ENCODE measurements around the gene KCNQ1.

Gene KCNQ1

DNA sequence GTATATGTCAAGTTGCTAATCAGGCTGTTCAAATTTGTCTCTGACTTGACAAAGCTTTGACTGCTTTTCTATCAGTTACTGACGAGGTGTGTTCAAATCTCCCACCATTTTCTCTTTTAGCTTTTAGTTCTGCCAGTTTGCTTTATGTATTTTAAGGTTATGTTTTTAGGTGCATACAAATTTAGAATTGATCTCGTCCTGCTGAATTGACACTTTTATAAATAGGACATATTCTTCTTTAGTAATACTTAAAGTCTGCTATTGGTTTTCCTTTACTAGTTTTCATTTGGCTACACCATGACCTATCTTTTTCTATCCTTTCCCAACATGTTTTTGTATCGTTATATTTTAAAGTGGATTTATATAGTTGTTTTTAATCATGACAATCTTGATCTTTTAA, 320.7 kb downstream of the KCNQ1 start:
- Mint-ChIP-seq H3K27me3 (no peaks in the 10 kb centered on the region), H3K36me3 (no peaks in the 10 kb centered on the region), H3K4me1 (no peaks in the 10 kb centered on the region), H3K27ac (no peak overlapping the region), H3K9me3 (peaks cover 4% of the 10 kb centered on the region), H3K4me3 (no peak overlapping the region)
- no peak for DNase-seq
- CTCF ChIA-PET, result no interaction called here

DNA sequence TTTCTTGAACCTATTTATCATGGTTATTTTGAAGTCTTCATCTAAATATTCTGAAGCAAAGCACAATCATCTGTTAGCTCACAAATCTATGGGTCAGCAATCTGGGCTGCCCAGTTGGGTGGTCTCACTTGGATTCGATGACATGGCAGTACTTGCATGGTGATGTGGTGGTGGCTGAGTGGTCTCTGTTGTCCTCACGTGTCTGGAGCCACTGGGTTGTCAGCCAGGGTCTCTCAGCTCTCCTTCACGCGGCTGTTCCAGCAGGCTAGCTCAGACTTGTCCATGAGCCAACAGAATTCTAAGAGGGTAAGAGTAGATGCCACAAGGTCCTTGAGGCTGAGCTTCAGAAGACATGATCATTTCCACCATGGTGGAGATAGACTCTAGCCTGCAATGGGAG, 321.4 kb downstream of the KCNQ1 start:
- no peak overlapping the region for H3K27ac Mint-ChIP-seq
- no peak overlapping the region for H3K4me3 Mint-ChIP-seq

DNA sequence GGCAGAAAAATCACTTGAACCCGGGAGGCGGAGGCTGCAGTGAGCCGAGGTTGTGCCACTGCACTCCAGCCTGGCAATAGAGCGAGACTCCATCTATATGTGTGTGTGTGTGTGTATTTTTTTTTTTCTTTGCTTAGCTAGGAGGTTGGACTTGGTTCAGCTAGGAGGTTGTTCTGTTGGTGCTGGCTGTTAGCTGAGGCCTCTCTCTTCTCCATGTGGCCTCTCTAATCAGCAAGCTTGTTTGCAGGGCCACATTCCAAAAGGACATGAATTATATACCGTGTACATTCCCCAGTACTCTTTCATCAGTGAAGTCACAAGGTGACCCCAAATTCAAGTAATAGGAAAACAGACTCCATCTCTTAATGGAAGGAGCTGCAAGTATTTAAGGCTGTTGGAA, 322.3 kb downstream of the KCNQ1 start:
- CTCF ChIA-PET, result no interaction called here
- no peaks in the 10 kb centered on the region for H3K4me1 Mint-ChIP-seq
- no peaks in the 10 kb centered on the region for H3K27me3 Mint-ChIP-seq
- no peak overlapping the region for H3K4me3 Mint-ChIP-seq
- H3K36me3 Mint-ChIP-seq, result peaks cover 1% of the 10 kb centered on the region
- DNase-seq, result no peak
- H3K9me3 Mint-ChIP-seq, result peaks cover 4% of the 10 kb centered on the region
- H3K27ac Mint-ChIP-seq, result no peak overlapping the region

More for the DNA sequence above, 321.4 kb downstream of the KCNQ1 start:
- H3K9me3 Mint-ChIP-seq, result peaks cover 4% of the 10 kb centered on the region
- H3K27me3 Mint-ChIP-seq, result no peaks in the 10 kb centered on the region
- H3K4me1 Mint-ChIP-seq, result no peaks in the 10 kb centered on the region
- DNase-seq, result no peak
- CTCF ChIA-PET, result no interaction called here
- no peaks in the 10 kb centered on the region for H3K36me3 Mint-ChIP-seq

DNA sequence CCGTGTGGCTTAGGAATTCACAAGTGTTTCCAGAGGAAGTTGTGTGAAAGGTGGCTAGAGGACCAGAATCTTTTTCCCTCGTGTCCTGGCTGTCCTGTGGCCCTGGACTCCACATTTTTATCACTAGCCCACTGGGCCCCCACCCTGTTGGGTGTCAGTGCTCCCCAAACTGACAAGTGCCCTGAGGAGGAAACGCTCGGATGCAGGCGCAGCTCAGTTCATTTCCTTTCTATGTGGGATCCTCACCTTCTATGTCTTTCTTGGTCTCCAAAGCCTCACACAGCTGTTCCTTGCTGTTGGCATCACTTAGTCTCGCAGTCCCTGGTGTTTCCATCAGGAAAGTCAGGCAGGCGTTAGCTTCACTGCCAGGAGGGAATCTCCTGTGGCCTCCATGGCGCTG, 323.0 kb downstream of the KCNQ1 start:
- DNase-seq, result peak; percentile 10
- Mint-ChIP-seq H3K27ac (no peak overlapping the region), H3K27me3 (no peaks in the 10 kb centered on the region), H3K4me3 (no peak overlapping the region), H3K36me3 (peaks cover 1% of the 10 kb centered on the region), H3K4me1 (peaks cover 2% of the 10 kb centered on the region), H3K9me3 (peaks cover 4% of the 10 kb centered on the region)
- CTCF ChIA-PET, result no interaction called here

DNA sequence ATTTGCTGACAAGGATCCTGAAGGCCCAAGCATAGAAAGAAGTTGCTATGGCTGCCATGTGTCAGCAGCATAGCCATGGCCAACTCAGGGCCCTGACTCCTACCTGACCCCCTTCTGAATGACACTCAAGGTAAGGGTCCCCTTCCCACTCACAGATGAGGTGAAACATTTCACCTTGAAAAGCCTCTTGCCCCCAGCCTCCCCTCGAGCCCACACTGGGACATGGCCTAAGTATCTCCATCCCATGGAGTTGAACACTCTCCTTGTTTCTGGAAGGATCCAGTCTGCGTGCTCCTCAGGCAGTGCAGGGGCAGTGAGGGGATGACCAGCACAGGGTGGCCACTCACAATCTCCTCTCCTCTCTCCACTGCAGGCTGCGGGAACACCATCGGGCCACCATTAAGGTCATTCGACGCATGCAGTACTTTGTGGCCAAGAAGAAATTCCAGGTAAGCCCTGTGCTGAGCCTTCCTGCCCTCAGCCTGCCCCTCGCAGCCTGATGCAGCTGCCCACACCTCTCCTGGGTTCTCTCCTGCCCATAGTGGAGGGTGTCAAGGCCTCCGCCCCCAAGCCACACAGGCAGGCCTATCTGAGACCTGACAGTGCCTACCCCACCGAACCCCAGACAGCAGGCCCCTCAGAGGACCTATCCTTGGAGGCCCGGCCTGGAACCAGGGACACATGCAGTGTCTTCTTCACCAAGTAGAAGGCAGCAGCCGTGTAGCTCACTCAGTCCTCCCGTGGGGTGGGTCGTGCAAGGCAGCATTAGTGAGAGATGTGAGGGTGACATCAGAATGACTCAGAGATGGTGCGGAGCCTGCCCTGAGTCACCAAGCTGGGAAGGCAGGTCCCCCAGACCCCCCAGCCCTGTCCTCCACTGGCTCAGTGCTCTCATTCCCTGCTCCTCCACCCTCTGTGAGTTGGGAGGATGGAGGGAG, 323.9 kb downstream of the KCNQ1 start:
- Mint-ChIP-seq H3K27ac (no peak overlapping the region), H3K4me3 (no peak overlapping the region), H3K9me3 (peaks cover 4% of the 10 kb centered on the region), H3K27me3 (no peaks in the 10 kb centered on the region), H3K36me3 (peaks cover 1% of the 10 kb centered on the region), H3K4me1 (peaks cover 4% of the 10 kb centered on the region)
- peak; percentile 17 for DNase-seq
- CTCF ChIA-PET, result no interaction called here

DNA sequence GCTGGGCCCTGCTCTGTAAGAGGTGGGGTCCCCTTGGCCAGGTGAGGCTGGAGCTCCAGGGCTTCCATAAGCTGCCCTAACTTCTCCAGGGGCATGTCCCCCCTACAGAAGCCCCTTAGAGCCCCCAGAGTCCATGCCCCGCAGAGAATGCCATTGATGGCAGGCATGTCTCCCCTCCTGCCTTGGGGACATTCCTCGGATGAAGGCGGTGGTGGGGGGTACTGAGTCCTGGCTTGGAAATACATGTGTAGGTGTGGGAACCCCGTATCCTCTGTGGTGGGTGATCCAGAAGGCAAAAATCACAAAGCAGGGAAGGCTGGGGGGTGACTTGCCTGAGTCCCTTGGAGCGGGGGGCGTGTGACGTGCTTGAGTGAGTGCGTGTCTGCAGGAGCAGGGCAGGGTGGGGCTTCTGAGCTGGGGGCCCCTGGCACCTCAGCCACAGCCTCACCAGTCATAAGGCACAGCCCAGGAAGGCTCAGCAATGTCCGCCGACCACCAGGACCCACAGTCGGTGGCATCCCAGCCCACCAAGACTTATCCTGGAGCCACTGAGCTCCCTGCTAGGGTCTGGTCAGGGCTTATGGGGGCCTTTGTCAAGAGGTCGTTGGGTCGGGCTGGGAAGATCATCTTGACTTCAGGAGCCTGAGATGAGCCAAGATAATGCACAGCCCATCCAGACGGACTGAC, 324.7 kb downstream of the KCNQ1 start:
- H3K27ac Mint-ChIP-seq, result no peak overlapping the region
- peak; percentile 10 for DNase-seq
- CTCF ChIA-PET, result no interaction called here
- no peaks in the 10 kb centered on the region for H3K27me3 Mint-ChIP-seq
- peaks cover 4% of the 10 kb centered on the region for H3K9me3 Mint-ChIP-seq
- H3K4me3 Mint-ChIP-seq, result no peak overlapping the region
- H3K4me1 Mint-ChIP-seq, result peaks cover 4% of the 10 kb centered on the region
- peaks cover 1% of the 10 kb centered on the region for H3K36me3 Mint-ChIP-seq

DNA sequence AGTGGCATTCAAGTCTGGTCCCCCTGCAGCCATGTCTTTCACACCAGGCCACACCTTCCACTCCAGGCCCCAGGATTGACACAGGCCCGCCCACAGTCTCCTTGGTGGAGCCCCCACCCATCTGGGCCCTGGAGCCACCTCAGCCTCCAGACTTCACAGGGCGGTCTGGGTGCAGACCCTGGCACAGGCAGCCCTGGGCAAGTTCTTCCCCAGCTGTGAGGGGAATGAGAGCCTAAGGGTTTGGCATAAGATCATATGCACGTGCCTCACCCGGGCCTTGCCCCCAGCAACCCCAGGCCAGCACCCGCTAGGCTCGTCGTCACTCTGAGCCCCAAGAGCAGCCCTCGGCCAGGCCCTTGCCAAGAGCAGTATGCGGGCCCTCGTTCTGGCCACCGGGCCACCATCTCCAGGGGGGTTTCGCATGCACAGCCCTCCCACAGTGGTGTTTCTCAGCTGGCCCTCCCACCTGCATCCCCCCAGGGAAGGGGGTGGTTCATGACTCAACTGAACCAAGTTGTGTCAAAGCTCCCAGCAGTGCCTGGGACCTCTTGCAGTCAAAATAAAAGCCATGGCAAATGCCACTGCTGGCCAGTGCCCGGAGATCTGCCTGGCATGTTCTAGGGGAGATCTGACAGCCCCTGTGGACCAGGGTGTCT, 325.4 kb downstream of the KCNQ1 start:
- peaks cover 10% of the 10 kb centered on the region for H3K4me1 Mint-ChIP-seq
- H3K4me3 Mint-ChIP-seq, result no peak overlapping the region
- CTCF ChIA-PET, result no interaction called here
- H3K36me3 Mint-ChIP-seq, result peaks cover 1% of the 10 kb centered on the region
- no peaks in the 10 kb centered on the region for H3K27me3 Mint-ChIP-seq
- H3K27ac Mint-ChIP-seq, result no peak overlapping the region
- peaks cover 4% of the 10 kb centered on the region for H3K9me3 Mint-ChIP-seq
- DNase-seq, result peak; percentile 16

DNA sequence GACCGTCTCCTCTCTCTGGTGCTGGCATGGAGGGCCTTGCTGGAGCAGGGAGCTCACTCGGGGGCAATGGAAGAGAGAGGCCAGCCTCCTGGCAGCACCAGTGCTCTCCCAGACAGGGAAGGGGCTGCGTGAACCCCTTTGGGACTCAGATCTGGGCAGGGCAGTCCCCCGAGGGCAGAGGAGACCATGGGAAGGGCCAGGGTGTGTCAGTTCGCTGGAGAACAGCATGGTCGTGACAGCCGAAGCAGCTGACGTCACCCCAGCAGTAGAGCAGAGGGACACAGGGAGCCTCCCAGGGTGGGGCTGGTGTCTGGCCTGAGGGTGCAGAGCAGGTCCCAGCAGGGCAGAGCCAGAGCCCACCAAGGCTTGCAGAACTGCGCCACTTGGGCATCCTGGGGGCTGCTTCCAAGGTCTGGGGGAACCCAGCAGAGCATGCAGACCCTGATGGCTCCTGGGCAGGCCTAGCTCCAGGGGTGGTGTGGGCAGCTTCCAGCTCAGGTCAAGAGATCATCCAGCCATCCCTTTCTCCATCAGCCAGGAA, 326.0 kb downstream of the KCNQ1 start:
- DNase-seq, result peak; percentile 18
- H3K4me1 Mint-ChIP-seq, result peaks cover 10% of the 10 kb centered on the region
- H3K4me3 Mint-ChIP-seq, result no peak overlapping the region
- no peaks in the 10 kb centered on the region for H3K27me3 Mint-ChIP-seq
- peaks cover under 1% of the 10 kb centered on the region for H3K9me3 Mint-ChIP-seq
- peaks cover 1% of the 10 kb centered on the region for H3K36me3 Mint-ChIP-seq
- CTCF ChIA-PET, result no interaction called here
- no peak overlapping the region for H3K27ac Mint-ChIP-seq

DNA sequence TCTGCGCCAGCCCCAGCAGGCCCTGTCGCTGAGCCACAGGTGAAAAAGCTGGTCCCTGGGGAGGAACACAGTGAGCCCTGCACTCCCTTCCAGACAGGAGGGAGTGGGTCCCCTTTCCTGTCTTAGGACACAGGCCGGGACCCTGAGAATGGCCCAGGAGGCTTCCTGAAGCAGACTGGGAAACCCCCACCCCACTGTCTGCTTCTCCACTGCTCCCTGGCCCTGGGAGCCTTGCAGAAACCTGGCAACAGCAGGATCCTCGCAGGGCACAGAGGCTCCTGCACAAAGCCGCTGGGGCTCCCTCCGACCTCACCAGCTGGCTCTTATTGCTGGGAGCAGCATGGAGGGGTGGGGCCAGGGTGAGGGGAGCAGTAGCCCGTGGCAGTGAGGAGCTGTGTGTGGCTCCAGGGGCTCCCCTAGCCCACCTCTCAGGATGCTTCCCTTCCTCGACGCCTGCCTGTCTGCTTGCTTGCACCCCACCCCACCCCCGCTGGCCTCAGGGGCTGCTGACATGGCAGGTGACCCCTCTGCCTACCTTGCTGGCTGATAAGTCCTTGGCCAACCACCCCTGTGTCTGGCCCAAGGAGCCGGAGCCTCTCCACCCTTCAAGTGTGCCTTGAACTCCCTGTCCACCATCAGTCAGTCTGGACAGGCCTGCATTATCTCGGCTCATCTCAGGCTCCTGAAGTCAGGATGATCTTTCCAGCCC, 327.1 kb downstream of the KCNQ1 start:
- H3K4me1 Mint-ChIP-seq, result peaks cover 10% of the 10 kb centered on the region
- no peaks in the 10 kb centered on the region for H3K9me3 Mint-ChIP-seq
- peaks cover 1% of the 10 kb centered on the region for H3K36me3 Mint-ChIP-seq
- CTCF ChIA-PET, result no interaction called here
- H3K4me3 Mint-ChIP-seq, result no peak overlapping the region
- H3K27me3 Mint-ChIP-seq, result no peaks in the 10 kb centered on the region
- H3K27ac Mint-ChIP-seq, result no peak overlapping the region
- peak; percentile 10 for DNase-seq

DNA sequence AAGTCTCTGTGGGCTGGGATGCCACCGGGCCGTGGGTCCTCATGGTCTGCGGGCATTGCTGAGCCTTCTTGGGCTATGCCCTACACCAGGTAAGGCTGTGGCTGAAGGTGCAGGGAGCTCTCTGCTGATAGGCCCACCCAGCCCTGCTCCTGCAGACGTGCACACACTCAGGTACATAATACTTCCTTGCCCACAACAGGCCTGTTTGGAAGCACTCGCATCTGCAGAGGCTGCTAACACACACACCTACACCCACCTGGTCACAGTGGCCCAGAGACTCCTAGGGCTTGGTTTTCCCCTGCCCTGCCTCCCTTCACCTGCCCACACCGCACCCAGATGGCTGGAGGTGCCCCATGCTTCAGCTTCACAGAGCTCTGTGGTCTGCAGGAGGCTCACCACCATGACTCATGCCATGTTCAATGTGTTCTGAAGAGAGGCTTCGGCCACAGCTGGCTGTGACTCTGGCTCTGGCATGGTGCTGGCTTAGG, 327.8 kb downstream of the KCNQ1 start:
- DNase-seq, result peak; percentile 26
- no peak overlapping the region for H3K4me3 Mint-ChIP-seq
- H3K4me1 Mint-ChIP-seq, result peaks cover 10% of the 10 kb centered on the region
- peaks cover 1% of the 10 kb centered on the region for H3K36me3 Mint-ChIP-seq
- no peak overlapping the region for H3K27ac Mint-ChIP-seq
- H3K27me3 Mint-ChIP-seq, result no peaks in the 10 kb centered on the region
- CTCF ChIA-PET, result no interaction called here
- no peaks in the 10 kb centered on the region for H3K9me3 Mint-ChIP-seq

DNA sequence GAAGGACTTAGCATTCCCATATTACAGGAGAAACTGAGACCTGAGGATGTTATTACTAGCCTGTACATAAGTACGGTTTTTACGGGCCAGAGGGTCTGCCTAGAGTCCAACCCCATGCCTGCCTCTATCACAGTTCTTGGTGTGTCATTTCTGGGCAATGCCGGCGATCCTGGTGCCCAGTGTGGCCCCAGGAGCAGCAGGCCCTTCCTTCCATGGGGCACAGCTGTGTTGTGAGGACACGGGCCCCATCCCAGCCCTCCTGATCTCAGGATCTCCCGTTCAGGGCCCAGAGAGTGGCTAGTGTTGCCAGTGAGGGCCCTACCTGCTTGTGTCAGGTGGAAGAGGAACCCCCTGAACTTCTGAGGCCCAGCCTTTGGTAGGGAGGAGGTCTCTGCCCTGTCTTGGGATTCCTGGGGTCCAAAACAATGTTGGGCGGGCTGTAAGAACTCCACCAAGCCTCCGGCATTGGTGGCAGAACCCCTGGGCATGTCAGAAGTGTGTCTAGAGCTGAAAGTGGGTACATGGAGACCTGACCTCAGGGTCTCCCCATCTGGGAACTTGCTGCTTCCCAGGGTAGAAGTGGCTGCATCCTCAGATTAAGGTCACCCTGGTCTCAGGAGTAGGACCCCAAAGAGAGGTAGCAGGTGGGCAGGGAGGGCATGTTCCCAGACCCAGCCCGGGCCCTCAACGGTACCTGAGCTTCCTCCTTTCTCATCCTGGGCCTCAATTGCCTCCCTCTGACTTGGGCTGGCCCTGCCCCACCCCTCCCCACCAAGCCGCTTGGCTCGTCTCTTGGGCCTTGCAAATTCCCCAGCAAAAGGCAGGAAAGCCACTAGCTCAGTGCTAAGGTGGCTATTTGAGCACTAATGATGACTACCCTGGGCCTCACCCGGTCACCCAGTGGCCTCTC, 329.6 kb downstream of the KCNQ1 start:
- DNase-seq, result no peak
- peaks cover 1% of the 10 kb centered on the region for H3K36me3 Mint-ChIP-seq

DNA sequence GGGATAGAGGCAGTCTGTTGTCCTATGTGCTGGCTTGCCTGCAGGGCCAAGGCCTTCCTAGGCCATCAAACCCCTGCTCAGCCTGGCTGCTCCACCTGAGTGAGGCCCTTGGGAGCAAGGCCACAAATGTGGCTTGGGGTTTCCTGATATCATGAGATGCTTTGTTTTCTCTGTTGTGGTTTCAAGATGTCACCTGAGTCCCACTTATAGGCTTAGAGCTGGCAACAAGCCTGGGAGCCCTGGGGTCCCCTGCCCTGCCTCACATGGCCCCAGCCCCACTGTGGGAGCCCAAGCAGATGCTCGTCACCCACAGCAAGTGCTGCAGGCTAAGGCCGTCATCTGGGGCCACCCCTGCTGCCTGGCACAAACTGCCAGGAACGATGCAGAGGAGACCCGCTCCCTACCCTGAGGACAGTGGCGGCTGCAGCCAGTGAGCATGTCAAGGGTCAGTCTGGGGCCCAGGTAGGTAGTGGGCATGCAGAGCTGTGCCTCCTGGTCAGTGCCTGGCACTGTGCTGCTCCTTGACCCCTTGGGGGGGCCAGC, 330.3 kb downstream of the KCNQ1 start:
- H3K27ac Mint-ChIP-seq, result no peak overlapping the region
- peaks cover 10% of the 10 kb centered on the region for H3K4me1 Mint-ChIP-seq
- CTCF ChIA-PET, result no interaction called here
- peaks cover 1% of the 10 kb centered on the region for H3K36me3 Mint-ChIP-seq
- no peaks in the 10 kb centered on the region for H3K9me3 Mint-ChIP-seq
- no peaks in the 10 kb centered on the region for H3K27me3 Mint-ChIP-seq
- no peak overlapping the region for H3K4me3 Mint-ChIP-seq
- DNase-seq, result peak; percentile 23

More for the DNA sequence above, 329.6 kb downstream of the KCNQ1 start:
- CTCF ChIA-PET, result no interaction called here
- Mint-ChIP-seq H3K9me3 (no peaks in the 10 kb centered on the region), H3K27me3 (no peaks in the 10 kb centered on the region), H3K27ac (no peak overlapping the region), H3K4me1 (peaks cover 10% of the 10 kb centered on the region), H3K4me3 (no peak overlapping the region)

Data from activated naive CD4-positive, alpha-beta T cell treated with anti-CD3 and anti-CD28 coated beads, Interleukin-2, amount 10 ng/mL, durations not matched to agents 7 days and 5 days (primary cell).